ENCODE results near the gene NDRG4.

DNA sequence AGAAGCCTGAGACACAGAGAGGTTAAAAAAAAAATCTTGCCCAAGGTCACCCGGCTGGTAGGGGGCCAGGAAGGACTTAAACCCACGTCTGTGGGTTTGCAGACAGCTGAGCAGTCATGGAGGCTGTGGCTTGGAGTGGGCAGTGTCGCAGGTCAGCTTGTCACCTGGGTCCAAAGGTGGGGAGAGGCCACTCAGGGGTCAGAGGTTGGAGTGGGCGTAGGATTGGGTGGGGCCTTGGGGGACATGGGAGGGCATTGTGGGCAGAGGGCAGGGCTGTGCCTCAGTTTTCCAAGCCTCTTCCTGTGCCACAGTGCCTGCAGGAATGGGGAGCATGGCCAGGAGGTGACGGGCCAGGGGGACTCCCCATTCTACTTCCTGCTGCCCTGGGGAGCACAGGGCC is 2.0 kb upstream of the NDRG4 start:
- TF ChIP-seq CTCF (conservative IDR thresholded peaks at IDR 0.05 in 1 of 2, IDR thresholded peaks at IDR 0.05 in 1 of 2; ENCODE audit: low read depth in 1 of 2, low read length in 2 of 2) (no peak), EZH2 (IDR thresholded peaks at IDR 0.05; ENCODE audit: low read length, missing control alignments) (no peak)
